ENCODE data around the gene PMF1.

PMF1 gene

GRCh38 chr1:156284757-156285156, 72.0 kb downstream of the PMF1 start:
- no peak for DNase-seq
- intact Hi-C loops (cut with DNase I), result no loop called here

- intact Hi-C loops (cut with DNase I), result no loop called here
- no peak for DNase-seq
These were observed 72.6 kb downstream of the PMF1 start for GRCh38 chr1:156285437-156285836.

GRCh38 chr1:156286061-156286460, 73.3 kb downstream of the PMF1 start:
- DNase-seq, result no peak
- intact Hi-C loops (cut with DNase I), result no loop called here
